Measurements from ENCODE around the gene HIF3A. TPM values are rescaled to one million over a fixed set of nuclear protein-coding genes. Genes with fewer than 3 reads are reported as not detected.

HIF3A gene
- total RNA-seq, 5 donors from 2014 or later (not counting 1 experiment from before 2014, with no cell fraction given) = 0.13 to 0.76 (median 0.26) TPM; not detected in 2

DNA sequence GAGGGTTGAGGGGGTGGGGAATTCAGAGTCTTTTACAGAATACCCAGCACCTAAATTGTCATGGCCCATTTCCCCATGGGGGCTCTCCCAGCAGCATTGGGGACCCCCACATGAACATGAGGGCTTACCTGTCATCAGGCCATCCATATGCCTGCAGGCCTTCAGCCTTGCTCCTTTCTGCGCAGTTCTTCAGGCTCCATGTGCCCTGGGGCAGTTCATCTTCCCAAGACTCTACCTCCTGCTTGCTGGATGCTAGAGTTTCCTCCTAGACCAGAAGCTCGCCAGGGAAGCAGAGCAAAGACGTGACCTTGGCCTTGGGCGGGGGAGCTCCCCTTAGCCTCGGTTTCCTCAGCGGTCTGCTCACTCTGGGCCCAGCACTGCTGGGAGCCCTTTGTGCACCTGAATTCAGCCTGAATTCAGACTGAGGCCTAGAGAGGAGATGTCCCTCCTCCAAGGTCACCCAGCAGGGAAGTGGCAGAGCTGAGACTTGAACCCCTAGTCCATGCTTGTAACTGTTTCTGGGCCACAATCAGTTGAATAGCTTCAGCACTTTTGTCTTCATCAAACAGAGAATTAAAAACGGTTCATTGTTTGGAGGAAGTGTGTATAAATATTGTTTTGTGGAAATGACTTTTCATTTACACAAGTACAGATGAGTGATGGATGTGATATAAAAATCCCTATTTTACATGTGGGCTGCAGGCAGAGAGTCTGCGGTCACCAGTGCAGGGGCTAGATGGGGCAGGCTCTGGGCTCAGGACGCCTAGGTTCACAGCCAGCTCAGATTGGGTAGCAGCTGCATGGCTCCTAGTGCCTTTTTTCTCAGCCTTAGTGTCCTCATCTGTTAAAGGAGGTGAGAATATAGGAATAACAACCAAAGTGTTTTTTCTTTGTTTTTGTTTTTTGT lies 59.6 kb downstream of the HIF3A start:
- Mint-ChIP-seq H3K4me3 (no peak overlapping the region), H3K9me3 (no peaks in the 10 kb centered on the region), H3K36me3 (peaks cover 23% of the 10 kb centered on the region), H3K27ac (no peak overlapping the region), H3K27me3 (no peaks in the 10 kb centered on the region), H3K4me1 (peaks cover 50 to 70% (median 53%) of the 10 kb centered on the region in 3 donors)
- Histone ChIP-seq H3K9me3 (no peaks in the 10 kb centered on the region), H3K27me3 (replicated peaks in 1 of 2; ENCODE audit: control insufficient read depth in 2 of 2, extremely low read depth in 1 of 2, insufficient read depth in 2 of 2, low read length in 1 of 2) (no peaks in the 10 kb centered on the region), H3K36me3 (ENCODE audit: control insufficient read depth in 2 of 2, extremely low read depth in 1 of 2, insufficient read depth in 1 of 2, low read length in 1 of 2) (peaks cover 12 to 35% of the 10 kb centered on the region in 2 donors), H3K4me1 (ENCODE audit: control insufficient read depth in 1 of 2, extremely low read depth in 1 of 2, insufficient read depth in 2 of 2, low read length in 2 of 2) (peaks cover 2 to 53% of the 10 kb centered on the region in 2 experiments), H3K27ac (ENCODE audit: low read length) (no peak overlapping the region), H3K4me3 (ENCODE audit: control insufficient read depth in 1 of 2, extremely low read depth in 1 of 2, low read length in 1 of 2) (no peak overlapping the region)
- CTCF ChIA-PET = interaction anchor here in 1 of 2 donors (0.6 kb wide), 1 partner anchor 1458 kb away, joined by 3 read pairs; no protein-coding TSS in a partner anchor
- ATAC-seq (replicated peaks in 1 of 4) (no peak), DNase-seq (no peak)
- POLR2A ChIA-PET = no interaction called here
- WGBS (ENCODE audit: insufficient coverage) = 97% methylated on average over 8 of the region's 9 CpGs

DNA sequence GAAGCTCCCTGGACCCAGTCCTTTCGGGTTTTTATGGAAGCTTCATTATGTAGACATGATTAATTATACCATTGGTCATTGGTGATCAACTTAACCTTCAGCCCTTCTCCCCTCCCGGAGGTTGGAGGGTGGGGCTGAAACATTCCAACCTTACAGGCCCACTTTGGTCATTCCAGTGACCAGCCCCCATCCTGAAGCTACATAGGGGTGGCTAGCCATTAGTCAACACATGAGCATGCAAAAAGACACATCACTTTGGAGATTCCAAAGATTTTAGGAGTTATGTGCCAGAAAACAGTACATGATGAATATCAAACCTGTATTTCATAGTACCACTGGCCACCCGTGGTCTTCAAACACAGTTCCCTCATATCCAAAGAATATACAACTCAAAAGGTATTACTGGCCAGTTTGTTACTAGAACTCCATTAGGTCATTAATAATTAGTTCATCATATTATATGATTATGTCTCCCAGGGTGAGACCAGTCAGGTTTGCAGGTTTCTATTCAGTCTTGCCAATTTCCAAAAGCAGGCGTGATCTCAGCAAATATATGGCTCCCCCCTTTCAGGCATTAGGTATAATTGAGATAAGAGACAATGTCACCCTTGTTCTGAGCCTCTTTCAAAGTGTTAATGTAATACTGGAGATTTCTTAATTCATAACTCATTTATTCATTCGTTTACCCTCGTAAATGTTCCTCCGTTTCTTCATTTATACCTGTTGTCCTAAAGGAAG lies 61.2 kb downstream of the HIF3A start:
- Mint-ChIP-seq H3K9me3 (no peaks in the 10 kb centered on the region), H3K4me3 (no peak overlapping the region), H3K36me3 (peaks cover 23% of the 10 kb centered on the region), H3K27me3 (no peaks in the 10 kb centered on the region), H3K27ac (no peak overlapping the region), H3K4me1 (peaks cover 48 to 64% (median 52%) of the 10 kb centered on the region in 3 donors)
- H3K9me3 ChIP-seq = no peaks in the 10 kb centered on the region
- no CpG with 5 or more reads among the region's 7 CpGs for WGBS (ENCODE audit: insufficient coverage)
- H3K4me3 ChIP-seq (ENCODE audit: control insufficient read depth in 1 of 2, extremely low read depth in 1 of 2, low read length in 1 of 2) = no peak overlapping the region
- DNase-seq (no peak), ATAC-seq (replicated peaks in 1 of 4) (no peak)
- H3K27ac ChIP-seq (ENCODE audit: low read length) = no peak overlapping the region
- H3K27me3 ChIP-seq (replicated peaks in 1 of 2; ENCODE audit: control insufficient read depth in 2 of 2, extremely low read depth in 1 of 2, insufficient read depth in 2 of 2, low read length in 1 of 2) = no peaks in the 10 kb centered on the region
- ChIA-PET CTCF (no interaction called here), POLR2A (no interaction called here)
- peaks cover 8 to 44% of the 10 kb centered on the region in 2 experiments for H3K4me1 ChIP-seq (ENCODE audit: control insufficient read depth in 1 of 2, extremely low read depth in 1 of 2, insufficient read depth in 2 of 2, low read length in 2 of 2)
- peaks cover 8 to 33% of the 10 kb centered on the region in 2 donors for H3K36me3 ChIP-seq (ENCODE audit: control insufficient read depth in 2 of 2, extremely low read depth in 1 of 2, insufficient read depth in 1 of 2, low read length in 1 of 2)

DNA sequence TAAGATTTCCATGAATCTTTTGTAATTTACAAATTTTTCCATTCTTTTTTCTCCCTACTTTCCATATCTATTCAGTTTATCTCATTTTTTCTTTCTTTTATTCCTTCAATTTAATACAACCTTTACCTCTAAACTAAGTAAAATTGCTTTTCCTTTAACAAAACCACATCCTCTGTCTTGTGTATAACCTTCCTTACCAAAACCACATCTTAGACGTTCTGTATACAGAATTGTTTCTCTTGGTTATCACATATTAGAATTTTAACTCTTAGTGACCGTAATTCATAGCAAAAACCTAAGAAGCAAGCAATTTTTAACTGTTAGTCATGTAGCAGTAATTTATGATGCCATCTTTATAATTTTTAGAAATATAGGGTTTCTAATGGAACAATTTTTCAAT lies 65.1 kb downstream of the HIF3A start:
- peaks cover 0 to 35% of the 10 kb centered on the region in 2 donors for H3K36me3 ChIP-seq (ENCODE audit: control insufficient read depth in 2 of 2, extremely low read depth in 1 of 2, insufficient read depth in 1 of 2, low read length in 1 of 2)
- H3K27ac Mint-ChIP-seq = peak overlapping the region in 1 of 2 donors; percentile 24
- no peaks in the 10 kb centered on the region for H3K9me3 Mint-ChIP-seq
- H3K36me3 Mint-ChIP-seq = peaks cover 24% of the 10 kb centered on the region
- CTCF ChIA-PET = interaction anchor here in 1 of 2 donors (0.6 kb wide), 1 partner anchor 168 kb away, joined by 3 read pairs; no protein-coding TSS in a partner anchor
- no CpG with 5 or more reads among the region's 2 CpGs for WGBS (ENCODE audit: insufficient coverage)
- ATAC-seq (replicated peaks in 1 of 4) = peak; percentile 64 to 95 (median 82)
- no peak overlapping the region for H3K27ac ChIP-seq (ENCODE audit: low read length)
- peak overlapping the region; percentile 66 to 73 (median 73) for H3K4me3 Mint-ChIP-seq
- H3K4me3 ChIP-seq (ENCODE audit: control insufficient read depth in 1 of 2, extremely low read depth in 1 of 2, low read length in 1 of 2) = peak overlapping the region; percentile 2 to 9
- H3K4me1 ChIP-seq (ENCODE audit: control insufficient read depth in 1 of 2, extremely low read depth in 1 of 2, insufficient read depth in 2 of 2, low read length in 2 of 2) = peaks cover 9 to 20% of the 10 kb centered on the region in 2 experiments
- no peaks in the 10 kb centered on the region for H3K9me3 ChIP-seq
- no peaks in the 10 kb centered on the region for H3K27me3 ChIP-seq (replicated peaks in 1 of 2; ENCODE audit: control insufficient read depth in 2 of 2, extremely low read depth in 1 of 2, insufficient read depth in 2 of 2, low read length in 1 of 2)
- peaks cover 44 to 64% (median 45%) of the 10 kb centered on the region in 3 donors for H3K4me1 Mint-ChIP-seq
- DNase-seq = peak in 1 of 35 experiments; percentile 62
- POLR2A ChIA-PET = interaction anchor here in 1 of 2 donors (0.7 kb wide), 1 partner anchor 1744 kb away, joined by 4 read pairs; no protein-coding TSS in a partner anchor
- no peaks in the 10 kb centered on the region for H3K27me3 Mint-ChIP-seq

DNA sequence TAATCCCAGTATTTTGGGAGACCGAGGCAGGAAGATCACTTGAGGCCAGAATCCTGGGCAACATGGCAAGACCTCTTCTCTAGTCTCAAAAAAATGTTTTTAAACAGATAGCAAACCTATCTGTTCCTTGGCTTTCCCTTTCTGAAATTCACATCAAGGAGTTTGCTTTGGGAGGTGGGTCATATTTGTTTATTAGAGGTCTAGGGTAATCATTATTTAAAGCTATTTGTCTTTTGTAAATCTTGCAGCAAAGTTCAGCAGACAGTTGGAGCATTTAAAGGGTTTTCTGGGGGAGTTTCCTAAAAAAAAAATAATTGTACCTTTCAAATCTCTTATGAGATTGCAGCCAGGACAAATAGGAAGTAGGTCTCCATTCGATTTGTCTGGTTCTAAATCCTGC lies 67.5 kb downstream of the HIF3A start:
- POLR2A ChIA-PET = no interaction called here

DNA sequence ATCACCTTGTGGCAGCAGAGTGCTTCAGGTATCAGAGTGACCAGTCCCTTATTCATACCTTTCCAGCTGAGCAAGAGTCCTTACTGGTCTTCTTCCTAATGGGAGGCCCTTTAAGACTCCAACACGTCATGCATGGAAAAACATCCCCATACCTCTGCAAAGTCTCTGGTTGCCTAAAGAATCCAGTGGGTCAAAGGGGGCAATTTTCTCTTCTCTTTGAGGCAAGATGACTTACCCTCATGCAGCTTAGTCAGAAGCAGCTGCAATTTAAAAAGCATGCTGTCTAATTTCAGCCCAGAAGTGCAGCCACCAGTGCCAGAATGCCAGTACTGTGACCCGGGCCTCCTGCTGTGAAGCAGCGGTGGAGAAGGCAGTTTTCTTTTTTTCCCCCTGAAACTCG lies 68.7 kb downstream of the HIF3A start:
- DNase-seq (no peak), ATAC-seq (replicated peaks in 1 of 4) (no peak)
- CTCF ChIA-PET = no interaction called here
- Mint-ChIP-seq H3K4me3 (no peak overlapping the region), H3K27ac (no peak overlapping the region), H3K9me3 (no peaks in the 10 kb centered on the region), H3K4me1 (peaks cover 25 to 46% (median 26%) of the 10 kb centered on the region in 3 donors), H3K36me3 (peaks cover 16% of the 10 kb centered on the region), H3K27me3 (no peaks in the 10 kb centered on the region)
- Histone ChIP-seq H3K27me3 (replicated peaks in 1 of 2; ENCODE audit: control insufficient read depth in 2 of 2, extremely low read depth in 1 of 2, insufficient read depth in 2 of 2, low read length in 1 of 2) (no peaks in the 10 kb centered on the region), H3K36me3 (ENCODE audit: control insufficient read depth in 2 of 2, extremely low read depth in 1 of 2, insufficient read depth in 1 of 2, low read length in 1 of 2) (peaks cover 0 to 40% of the 10 kb centered on the region in 2 donors), H3K27ac (ENCODE audit: low read length) (no peak overlapping the region), H3K9me3 (no peaks in the 10 kb centered on the region), H3K4me1 (ENCODE audit: control insufficient read depth in 1 of 2, extremely low read depth in 1 of 2, insufficient read depth in 2 of 2, low read length in 2 of 2) (peaks cover 9 to 26% of the 10 kb centered on the region in 2 experiments), H3K4me3 (ENCODE audit: control insufficient read depth in 1 of 2, extremely low read depth in 1 of 2, low read length in 1 of 2) (no peak overlapping the region)
- 80% methylated on average over 1 of the region's 4 CpGs for WGBS (ENCODE audit: insufficient coverage)
- POLR2A ChIA-PET = no interaction called here

More for the DNA sequence above, 67.5 kb downstream of the HIF3A start:
- WGBS (ENCODE audit: insufficient coverage) = no CpG with 5 or more reads among the region's 2 CpGs
- CTCF ChIA-PET = no interaction called here
- Mint-ChIP-seq H3K27ac (no peak overlapping the region), H3K36me3 (peaks cover 16% of the 10 kb centered on the region), H3K9me3 (no peaks in the 10 kb centered on the region), H3K4me1 (peaks cover 29 to 51% (median 29%) of the 10 kb centered on the region in 3 donors), H3K4me3 (no peak overlapping the region), H3K27me3 (no peaks in the 10 kb centered on the region)
- ATAC-seq (replicated peaks in 1 of 4) = no peak
- H3K9me3 ChIP-seq = no peaks in the 10 kb centered on the region
- no peaks in the 10 kb centered on the region for H3K27me3 ChIP-seq (replicated peaks in 1 of 2; ENCODE audit: control insufficient read depth in 2 of 2, extremely low read depth in 1 of 2, insufficient read depth in 2 of 2, low read length in 1 of 2)
- H3K4me3 ChIP-seq (ENCODE audit: control insufficient read depth in 1 of 2, extremely low read depth in 1 of 2, low read length in 1 of 2) = no peak overlapping the region
- peaks cover 0 to 43% of the 10 kb centered on the region in 2 donors for H3K36me3 ChIP-seq (ENCODE audit: control insufficient read depth in 2 of 2, extremely low read depth in 1 of 2, insufficient read depth in 1 of 2, low read length in 1 of 2)
- H3K27ac ChIP-seq (ENCODE audit: low read length) = no peak overlapping the region
- H3K4me1 ChIP-seq (ENCODE audit: control insufficient read depth in 1 of 2, extremely low read depth in 1 of 2, insufficient read depth in 2 of 2, low read length in 2 of 2) = peaks cover 9 to 26% of the 10 kb centered on the region in 2 experiments
- no peak for DNase-seq

DNA sequence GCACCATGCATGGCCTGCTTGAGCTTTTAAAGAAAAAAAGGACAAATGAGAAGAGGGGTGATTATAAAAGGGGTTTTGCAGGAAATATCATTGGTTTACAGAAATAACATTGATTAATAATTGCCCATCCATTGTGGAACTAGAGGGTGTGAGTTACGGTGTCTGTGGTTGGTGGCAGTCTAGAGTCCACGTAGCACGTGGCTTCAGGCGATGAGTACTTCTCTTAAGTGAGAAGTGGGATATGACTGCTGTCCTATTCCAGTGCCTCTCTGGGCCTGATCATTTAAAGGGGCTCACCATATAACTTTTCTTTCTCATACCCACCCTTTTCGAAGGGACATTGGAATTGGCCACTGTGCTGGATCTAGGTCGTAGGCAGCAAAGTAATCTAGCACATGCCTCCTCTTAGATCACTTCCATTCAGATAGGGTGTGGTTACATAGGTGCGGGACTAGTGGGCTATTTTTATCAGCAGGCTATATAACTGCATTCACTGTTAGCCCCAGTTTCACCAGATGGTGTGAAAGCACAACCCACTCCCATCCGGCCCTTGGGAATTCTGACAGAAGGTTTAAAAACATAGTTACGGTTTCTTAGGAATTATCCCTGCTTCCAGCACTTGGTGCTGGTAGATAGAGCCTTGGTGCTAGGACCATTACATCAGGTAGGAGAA lies 69.9 kb downstream of the HIF3A start:
- Histone ChIP-seq H3K27ac (ENCODE audit: low read length) (no peak overlapping the region), H3K36me3 (ENCODE audit: control insufficient read depth in 2 of 2, extremely low read depth in 1 of 2, insufficient read depth in 1 of 2, low read length in 1 of 2) (peaks cover 0 to 40% of the 10 kb centered on the region in 2 donors), H3K4me1 (ENCODE audit: control insufficient read depth in 1 of 2, extremely low read depth in 1 of 2, insufficient read depth in 2 of 2, low read length in 2 of 2) (peaks cover 7 to 26% of the 10 kb centered on the region in 2 experiments), H3K27me3 (replicated peaks in 1 of 2; ENCODE audit: control insufficient read depth in 2 of 2, extremely low read depth in 1 of 2, insufficient read depth in 2 of 2, low read length in 1 of 2) (no peaks in the 10 kb centered on the region), H3K9me3 (no peaks in the 10 kb centered on the region), H3K4me3 (ENCODE audit: control insufficient read depth in 1 of 2, extremely low read depth in 1 of 2, low read length in 1 of 2) (no peak overlapping the region)
- ATAC-seq (replicated peaks in 1 of 4) (no peak), DNase-seq (peak in 1 of 35 experiments; percentile 8)
- Mint-ChIP-seq H3K27me3 (no peaks in the 10 kb centered on the region), H3K27ac (no peak overlapping the region), H3K9me3 (no peaks in the 10 kb centered on the region), H3K4me3 (no peak overlapping the region), H3K4me1 (peaks cover 29 to 48% (median 29%) of the 10 kb centered on the region in 3 donors), H3K36me3 (peaks cover 20% of the 10 kb centered on the region)
- POLR2A ChIA-PET = no interaction called here
- 50% methylated on average over 2 of the region's 9 CpGs for WGBS (ENCODE audit: insufficient coverage)
- CTCF ChIA-PET = no interaction called here

Measured in T-cell (primary cell).